Sigmoid colon (tissue), 3 donors: ENCODE measurements around the gene NCR3LG1.

Experiments used
- POLR2A ChIP-seq, 2 donors: fragments of 450-650 bp; IDR thresholded peaks; one replicate each; pipeline ENCODE4 v1.6.1; 2016; ENCODE audit warnings: antibody characterized with exemption in 2 of 2, mild to moderate bottlenecking in 2 of 2, moderate library complexity in 2 of 2
- TF ChIP-seq, protein P1 (sequence below), 4 experiments: fragments of 450-650 bp in 3 of 4; fragments of 200-600 bp in 1 of 4; IDR thresholded peaks; one replicate each; pipeline ENCODE4 v1.5.1; 2016 to 2019; ENCODE audit warnings: antibody characterized with exemption in 4 of 4, mild to moderate bottlenecking in 3 of 4, moderate library complexity in 2 of 4

GRCh38 chr11:17401316-17401715 is 49.7 kb downstream of the NCR3LG1 start:
- no peak for TF ChIP-seq POLR2A (IDR thresholded peaks at IDR 0.05)
- TF ChIP-seq, protein P1, sequence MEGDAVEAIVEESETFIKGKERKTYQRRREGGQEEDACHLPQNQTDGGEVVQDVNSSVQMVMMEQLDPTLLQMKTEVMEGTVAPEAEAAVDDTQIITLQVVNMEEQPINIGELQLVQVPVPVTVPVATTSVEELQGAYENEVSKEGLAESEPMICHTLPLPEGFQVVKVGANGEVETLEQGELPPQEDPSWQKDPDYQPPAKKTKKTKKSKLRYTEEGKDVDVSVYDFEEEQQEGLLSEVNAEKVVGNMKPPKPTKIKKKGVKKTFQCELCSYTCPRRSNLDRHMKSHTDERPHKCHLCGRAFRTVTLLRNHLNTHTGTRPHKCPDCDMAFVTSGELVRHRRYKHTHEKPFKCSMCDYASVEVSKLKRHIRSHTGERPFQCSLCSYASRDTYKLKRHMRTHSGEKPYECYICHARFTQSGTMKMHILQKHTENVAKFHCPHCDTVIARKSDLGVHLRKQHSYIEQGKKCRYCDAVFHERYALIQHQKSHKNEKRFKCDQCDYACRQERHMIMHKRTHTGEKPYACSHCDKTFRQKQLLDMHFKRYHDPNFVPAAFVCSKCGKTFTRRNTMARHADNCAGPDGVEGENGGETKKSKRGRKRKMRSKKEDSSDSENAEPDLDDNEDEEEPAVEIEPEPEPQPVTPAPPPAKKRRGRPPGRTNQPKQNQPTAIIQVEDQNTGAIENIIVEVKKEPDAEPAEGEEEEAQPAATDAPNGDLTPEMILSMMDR (IDR thresholded peaks at IDR 0.05) = no peak
